Mucosa of descending colon (tissue), 3 donors: ENCODE data around the gene FAM131B. TPM values are rescaled to one million over a fixed set of nuclear protein-coding genes. Genes with fewer than 3 reads are reported as not detected.
"Not testable (repeated sequence)": the region's sequence is repeated elsewhere in the genome, so short reads cannot be mapped to it uniquely, and the experiment has no call there.

Experiments
- ATAC-seq: fragments of 200-7000 bp; cut with Tn5 transposase; one replicate; pipeline ENCODE4 v1.9.1; 2020; ENCODE audit warnings: mild to moderate bottlenecking, moderate library complexity
- DNase-seq, 3 donors: peaks; one replicate each; pipeline ENCODE4 v3.0.0-alpha.2; 2020
- H3K36me3 ChIP-seq: fragments of 200-600 bp; one replicate; pipeline ENCODE4 v1.8.0; 2021; ENCODE audit warnings: low read depth, mild to moderate bottlenecking
- H3K4me1 ChIP-seq: fragments of 200-600 bp; one replicate; pipeline ENCODE4 v1.8.0; 2021; ENCODE audit warnings: low read depth, mild to moderate bottlenecking
- H3K4me3 ChIP-seq: fragments of 200-600 bp; one replicate; pipeline ENCODE4 v1.8.0; 2021; ENCODE audit warnings: mild to moderate bottlenecking
- H3K9me3 ChIP-seq: fragments of 200-600 bp; one replicate; pipeline ENCODE4 v1.8.0; 2021; ENCODE audit warnings: mild to moderate bottlenecking
- intact Hi-C, 2 donors: fragments of 100-400 bp; cut with DNase I in 1 of 2; cut with micrococcal nuclease in 1 of 2; formaldehyde crosslinking; loops; one replicate each; pipeline versions ENCODE4 v1.11.0 to v1.11.1; 2022; cut with DNase I, micrococcal nuclease
- total RNA-seq, 3 donors: library from RNA; stranded (reverse); fragmentation: NEBNext Ultra II Directional in 2 of 3; extraction: Animal tissue kit (Norgen Biotek cat#: 25700) in 2 of 3; gene quantifications; one replicate each; pipeline versions ENCODE4 v1.2.1 to v1.2.4, GENCODE V29; 2021 to 2023
- TF ChIP-seq, protein P1 (sequence below): fragments of 200-600 bp; IDR thresholded peaks from one replicate; pipeline ENCODE4 v1.8.0; 2022; ENCODE audit warnings: antibody characterized with exemption, mild to moderate bottlenecking
- donor health status: DM: no; HTN: no; CAD: no; lungs with moderate emphysema.
- donor health status: DM: no; HTN: no; CAD: no.
- donor health status: DM: no; HTN: yes; CAD: no.

Gene FAM131B
- total RNA-seq, 3 donors from 2014 or later = 0.43 to 6.2 (median 1.6) TPM

DNA sequence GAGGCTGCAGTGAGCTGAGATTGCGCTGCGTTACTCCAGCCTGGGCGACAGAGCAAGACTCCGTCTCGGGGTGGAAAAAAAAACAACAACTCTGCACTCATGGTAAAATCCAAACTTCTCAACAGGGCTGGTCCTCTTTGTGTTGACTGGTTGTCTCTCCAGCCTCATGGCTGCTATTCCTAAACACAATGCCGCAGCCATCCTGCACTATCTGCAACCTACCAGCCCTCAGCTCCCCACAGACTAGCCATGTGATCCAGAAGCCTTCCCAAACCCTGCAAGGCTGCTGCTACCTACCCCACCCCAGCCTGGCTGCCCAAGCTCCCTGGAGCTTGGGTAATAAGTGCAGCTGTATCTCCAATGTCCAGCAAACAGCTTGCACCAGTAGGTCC lies 30.4 kb upstream of the FAM131B start:
- H3K4me3 ChIP-seq = no peak overlapping the region
- H3K36me3 ChIP-seq = peaks cover 2% of the 10 kb centered on the region
- DNase-seq = no peak
- TF ChIP-seq, protein P1, sequence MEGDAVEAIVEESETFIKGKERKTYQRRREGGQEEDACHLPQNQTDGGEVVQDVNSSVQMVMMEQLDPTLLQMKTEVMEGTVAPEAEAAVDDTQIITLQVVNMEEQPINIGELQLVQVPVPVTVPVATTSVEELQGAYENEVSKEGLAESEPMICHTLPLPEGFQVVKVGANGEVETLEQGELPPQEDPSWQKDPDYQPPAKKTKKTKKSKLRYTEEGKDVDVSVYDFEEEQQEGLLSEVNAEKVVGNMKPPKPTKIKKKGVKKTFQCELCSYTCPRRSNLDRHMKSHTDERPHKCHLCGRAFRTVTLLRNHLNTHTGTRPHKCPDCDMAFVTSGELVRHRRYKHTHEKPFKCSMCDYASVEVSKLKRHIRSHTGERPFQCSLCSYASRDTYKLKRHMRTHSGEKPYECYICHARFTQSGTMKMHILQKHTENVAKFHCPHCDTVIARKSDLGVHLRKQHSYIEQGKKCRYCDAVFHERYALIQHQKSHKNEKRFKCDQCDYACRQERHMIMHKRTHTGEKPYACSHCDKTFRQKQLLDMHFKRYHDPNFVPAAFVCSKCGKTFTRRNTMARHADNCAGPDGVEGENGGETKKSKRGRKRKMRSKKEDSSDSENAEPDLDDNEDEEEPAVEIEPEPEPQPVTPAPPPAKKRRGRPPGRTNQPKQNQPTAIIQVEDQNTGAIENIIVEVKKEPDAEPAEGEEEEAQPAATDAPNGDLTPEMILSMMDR = no peak
- no peak for ATAC-seq
- peaks cover 2% of the 10 kb centered on the region for H3K4me1 ChIP-seq
- intact Hi-C loops = no loop called here
- no peaks in the 10 kb centered on the region for H3K9me3 ChIP-seq

DNA sequence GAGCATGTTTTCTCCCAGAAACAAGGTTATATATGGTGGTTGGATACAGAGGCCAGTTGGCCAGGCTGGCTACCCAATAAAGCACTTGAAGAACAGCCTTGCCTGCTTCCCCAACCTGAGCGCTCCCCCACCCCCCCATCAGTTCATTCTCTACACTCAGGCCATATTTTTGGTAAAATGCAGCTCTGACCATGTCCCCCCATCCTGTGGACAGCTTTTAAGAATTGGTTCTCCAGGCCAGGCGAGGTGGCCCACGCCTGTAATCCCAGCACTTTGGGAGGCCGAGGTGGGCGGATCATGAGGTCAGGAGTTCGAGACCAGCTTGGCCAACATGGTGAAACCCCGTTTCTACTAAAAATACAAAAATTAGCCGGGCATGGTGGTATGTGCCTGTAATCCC lies 29.9 kb upstream of the FAM131B start:
- ATAC-seq, H3K4me1 ChIP-seq, H3K4me3 ChIP-seq, H3K36me3 ChIP-seq, H3K9me3 ChIP-seq, intact Hi-C loops, DNase-seq: not testable (repeated sequence)

DNA sequence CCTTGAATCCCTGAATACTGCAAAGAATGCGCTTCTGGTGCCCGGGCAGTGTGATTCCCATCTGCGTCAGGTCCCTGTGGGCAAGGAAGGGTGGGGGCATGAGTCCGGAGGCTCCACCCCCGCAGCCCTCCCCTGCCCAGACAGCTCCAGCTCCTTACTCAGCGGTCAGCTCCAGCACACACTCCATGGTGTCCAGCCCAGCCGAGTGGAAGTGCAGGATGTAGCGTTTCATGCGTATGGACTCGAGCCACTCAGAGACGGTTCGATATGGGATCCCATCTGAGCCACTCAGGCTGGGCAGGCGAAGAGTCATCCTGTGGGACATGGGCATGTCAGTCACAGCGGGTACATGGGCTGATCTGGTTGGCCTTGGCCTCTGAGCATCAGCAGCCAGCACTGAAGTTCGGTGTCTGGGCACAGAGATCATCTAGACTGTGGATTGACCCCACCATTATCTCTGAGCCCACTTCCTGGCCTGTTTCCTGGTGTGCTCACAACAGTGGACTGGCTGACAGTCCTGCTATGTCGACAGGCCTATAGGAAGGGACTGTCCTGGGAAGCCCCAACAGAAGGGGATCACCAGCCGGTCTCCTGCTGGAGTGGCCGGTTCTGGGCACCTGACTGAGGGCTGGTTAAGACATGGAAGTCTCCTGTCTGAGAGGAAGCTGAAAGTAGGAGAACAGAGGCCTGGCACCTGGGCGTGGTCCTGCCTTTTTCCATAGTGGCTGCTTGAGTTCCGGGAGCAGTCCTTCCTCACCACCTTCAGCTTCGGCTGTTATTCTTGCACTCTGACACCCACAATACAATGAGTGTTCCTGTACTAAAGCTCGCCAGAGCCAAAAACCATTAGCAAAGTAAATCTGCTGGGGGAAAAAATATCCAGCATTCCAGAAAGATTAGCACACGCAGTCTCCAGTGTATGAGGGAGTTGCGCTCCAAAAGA lies 29.2 kb upstream of the FAM131B start:
- no peak overlapping the region for H3K4me3 ChIP-seq
- peak in 2 of 3 donors; percentile 66 to 73 for DNase-seq
- intact Hi-C loops = no loop called here
- TF ChIP-seq, protein P1 = no peak
- no peaks in the 10 kb centered on the region for H3K9me3 ChIP-seq
- peak; percentile 44 for ATAC-seq
- peaks cover 2% of the 10 kb centered on the region for H3K36me3 ChIP-seq
- peaks cover 2% of the 10 kb centered on the region for H3K4me1 ChIP-seq

DNA sequence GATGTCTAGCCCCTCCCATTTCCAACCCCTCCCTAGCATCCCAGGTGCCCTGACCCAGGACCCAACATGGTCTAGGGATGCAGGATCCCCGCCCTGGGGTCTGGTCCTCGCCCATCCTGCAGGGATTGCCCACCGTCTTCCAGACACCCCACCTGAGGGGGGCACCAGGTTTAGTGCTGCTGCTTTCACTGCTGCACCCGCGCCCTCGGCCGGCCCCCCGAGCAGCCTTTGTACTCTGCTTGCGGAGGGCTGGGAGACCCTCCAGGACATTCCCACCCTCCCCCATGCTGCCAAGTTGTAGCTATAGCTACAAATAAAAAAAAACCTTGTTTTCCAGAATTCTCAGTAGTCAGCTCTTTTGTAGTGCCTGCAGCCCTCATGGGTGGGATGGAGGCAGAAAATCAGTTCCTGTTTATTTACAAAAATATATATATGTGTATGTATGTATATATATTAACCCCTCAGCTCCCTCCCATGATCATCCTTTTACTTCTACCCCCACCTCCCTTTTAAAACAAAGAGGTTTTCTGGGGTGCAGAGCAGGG lies 28.3 kb upstream of the FAM131B start:
- TF ChIP-seq, protein P1 = no peak
- peaks cover 2% of the 10 kb centered on the region for H3K36me3 ChIP-seq

DNA sequence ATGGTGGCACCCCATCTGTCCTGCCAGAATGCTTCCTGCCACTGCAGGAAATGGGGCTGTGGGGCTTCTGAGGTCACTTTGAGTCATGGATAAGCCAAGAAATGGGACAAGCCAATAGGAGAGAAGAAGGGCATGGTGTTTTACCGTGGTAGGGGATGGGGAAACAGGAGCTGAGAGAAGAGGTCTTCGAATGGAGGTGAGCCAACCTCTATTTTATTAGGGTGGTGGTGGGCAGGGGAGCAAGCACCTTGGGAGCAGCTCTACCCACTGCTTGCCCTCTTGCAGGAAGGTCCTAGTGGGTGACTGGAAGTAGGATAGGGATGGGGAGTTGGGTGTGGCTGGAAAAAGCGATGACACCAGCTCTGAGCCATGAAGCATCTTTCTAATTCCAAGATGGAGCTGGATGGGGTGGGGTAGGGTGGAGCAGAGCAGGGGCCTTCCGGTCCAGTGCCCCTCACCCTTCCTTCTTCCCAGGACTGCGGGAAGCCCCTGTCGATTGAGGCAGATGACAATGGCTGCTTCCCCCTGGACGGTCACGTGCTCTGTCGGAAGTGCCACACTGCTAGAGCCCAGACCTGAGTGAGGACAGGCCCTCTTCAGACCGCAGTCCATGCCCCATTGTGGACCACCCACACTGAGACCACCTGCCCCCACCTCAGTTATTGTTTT lies 27.7 kb upstream of the FAM131B start:
- intact Hi-C loops = no loop called here
- peaks cover 2% of the 10 kb centered on the region for H3K36me3 ChIP-seq
- H3K4me3 ChIP-seq = no peak overlapping the region
- no peaks in the 10 kb centered on the region for H3K9me3 ChIP-seq
- H3K4me1 ChIP-seq = peaks cover 5% of the 10 kb centered on the region
- no peak for ATAC-seq
- DNase-seq = no peak
- TF ChIP-seq, protein P1 = no peak

More for the DNA sequence above, 28.3 kb upstream of the FAM131B start:
- peak in 1 of 3 donors; percentile 26 for DNase-seq
- intact Hi-C loops = no loop called here
- no peak overlapping the region for H3K4me3 ChIP-seq
- peaks cover 5% of the 10 kb centered on the region for H3K4me1 ChIP-seq
- H3K9me3 ChIP-seq = no peaks in the 10 kb centered on the region
- no peak for ATAC-seq
